ENCODE data around the gene GLT1D1. TPM values are rescaled to one million over a fixed set of nuclear protein-coding genes. Genes with fewer than 3 reads are reported as not detected.
A peak's percentile ranks its signal among the peaks of the same experiment; 100 is the strongest.

GLT1D1 gene
- total and polyA plus RNA-seq, 12 donors, result 0.07 to 3.3 (median 0.66) TPM; not detected in 1

DNA sequence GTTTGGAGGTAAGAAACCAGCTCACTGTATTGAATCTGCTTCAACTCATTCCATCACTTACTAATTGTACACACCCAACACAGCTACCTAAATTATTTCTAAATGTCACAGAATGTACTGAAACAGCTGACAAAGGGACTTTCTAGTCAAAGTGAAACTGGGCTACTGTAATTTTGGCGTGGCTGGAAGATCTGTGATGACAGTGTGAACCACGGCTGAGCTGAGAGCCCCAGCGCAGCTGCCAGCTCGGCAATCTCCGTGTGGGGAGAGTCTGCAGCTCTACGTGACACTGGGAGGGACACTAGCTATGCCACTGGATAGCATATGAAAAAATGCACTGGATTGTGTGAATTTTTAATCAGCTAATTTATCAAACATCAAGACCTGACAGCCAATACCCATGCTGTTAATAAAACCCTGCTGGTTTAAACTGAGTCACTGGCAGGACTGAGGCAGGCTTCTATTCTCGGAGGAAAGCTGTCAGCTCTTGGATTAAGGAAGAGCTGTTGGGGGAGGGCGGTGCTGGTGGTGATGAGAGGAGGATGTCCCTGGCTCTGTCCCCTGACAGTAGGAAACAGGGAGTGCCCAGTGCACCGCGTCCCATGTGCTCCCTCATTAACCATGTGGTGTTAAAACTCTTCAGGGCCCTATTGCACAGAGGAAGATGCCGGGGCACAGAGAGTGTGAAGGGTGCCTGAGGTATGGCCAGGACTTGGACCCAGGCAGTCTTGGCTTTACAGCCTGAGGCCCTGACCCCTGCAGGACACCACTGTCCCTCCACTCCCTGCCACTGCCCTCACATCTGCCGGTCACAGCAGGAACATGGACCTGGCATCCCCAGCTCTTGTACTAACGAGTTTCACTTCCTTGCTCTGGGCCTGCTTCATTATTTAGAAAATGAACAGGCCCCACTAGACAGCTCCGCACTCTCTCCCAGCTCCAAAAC, 42.8 kb upstream of the GLT1D1 start:
- intact Hi-C loops (cut with DNase I), result no loop called here
- peaks cover 0 to 79% (median 11%) of the 10 kb centered on the region in 9 donors for H3K36me3 ChIP-seq

DNA sequence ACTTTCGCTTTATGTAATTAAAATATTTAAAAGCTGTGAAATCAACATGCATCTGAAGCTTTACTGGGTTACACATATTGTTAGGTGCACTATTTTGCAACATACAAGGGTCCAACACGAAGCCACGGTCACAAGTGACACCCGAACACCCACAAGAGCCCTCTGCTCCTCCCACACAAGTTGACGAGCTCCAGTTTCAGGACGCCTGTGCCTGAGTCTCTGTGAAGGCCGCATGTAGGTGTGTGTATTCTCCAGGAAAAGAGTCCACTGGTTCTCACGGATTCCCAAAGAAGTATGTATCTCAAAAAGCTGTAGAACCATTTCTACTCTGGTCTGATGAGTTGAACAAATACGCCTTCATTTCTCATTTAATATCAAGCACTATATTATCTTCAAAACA, 41.5 kb upstream of the GLT1D1 start:
- Histone ChIP-seq H3K36me3 (peaks cover 0 to 70% (median 11%) of the 10 kb centered on the region in 9 donors), H3K27me3 (no peaks in the 10 kb centered on the region), H3K4me1 (peaks cover 7 to 84% (median 52%) of the 10 kb centered on the region in 9 donors), H3K27ac (peak overlapping the region in 6 of 10 donors; percentile 75 to 87 (median 80)), H3K9me3 (no peaks in the 10 kb centered on the region), H3K4me3 (no peak overlapping the region)
- WGBS, 2 donors, result 79 to 83% methylated on average over 9 of the region's 9 CpGs
- TF ChIP-seq, protein P1, sequence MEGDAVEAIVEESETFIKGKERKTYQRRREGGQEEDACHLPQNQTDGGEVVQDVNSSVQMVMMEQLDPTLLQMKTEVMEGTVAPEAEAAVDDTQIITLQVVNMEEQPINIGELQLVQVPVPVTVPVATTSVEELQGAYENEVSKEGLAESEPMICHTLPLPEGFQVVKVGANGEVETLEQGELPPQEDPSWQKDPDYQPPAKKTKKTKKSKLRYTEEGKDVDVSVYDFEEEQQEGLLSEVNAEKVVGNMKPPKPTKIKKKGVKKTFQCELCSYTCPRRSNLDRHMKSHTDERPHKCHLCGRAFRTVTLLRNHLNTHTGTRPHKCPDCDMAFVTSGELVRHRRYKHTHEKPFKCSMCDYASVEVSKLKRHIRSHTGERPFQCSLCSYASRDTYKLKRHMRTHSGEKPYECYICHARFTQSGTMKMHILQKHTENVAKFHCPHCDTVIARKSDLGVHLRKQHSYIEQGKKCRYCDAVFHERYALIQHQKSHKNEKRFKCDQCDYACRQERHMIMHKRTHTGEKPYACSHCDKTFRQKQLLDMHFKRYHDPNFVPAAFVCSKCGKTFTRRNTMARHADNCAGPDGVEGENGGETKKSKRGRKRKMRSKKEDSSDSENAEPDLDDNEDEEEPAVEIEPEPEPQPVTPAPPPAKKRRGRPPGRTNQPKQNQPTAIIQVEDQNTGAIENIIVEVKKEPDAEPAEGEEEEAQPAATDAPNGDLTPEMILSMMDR (IDR thresholded peaks at IDR 0.05), result no peak
- intact Hi-C loops (cut with DNase I), result no loop called here
- ATAC-seq (no peak), DNase-seq (no peak)

More for the DNA sequence above, 42.8 kb upstream of the GLT1D1 start:
- DNase-seq (peak; percentile 43 to 72), ATAC-seq (peak; percentile 71 to 97 (median 93))
- Histone ChIP-seq H3K9me3 (no peaks in the 10 kb centered on the region), H3K27me3 (no peaks in the 10 kb centered on the region), H3K27ac (peak overlapping the region; percentile 74 to 87 (median 80)), H3K4me3 (peak overlapping the region in 6 of 10 donors; percentile 0 to 32 (median 16)), H3K4me1 (peaks cover 2 to 74% (median 38%) of the 10 kb centered on the region in 9 donors)
- TF ChIP-seq, protein P1 (IDR thresholded peaks at IDR 0.05), result no peak
- WGBS, 2 donors, result 26 to 36% methylated on average over 14 of the region's 14 CpGs

GRCh38 chr12:128813392-128813791, 39.9 kb upstream of the GLT1D1 start:
- DNase-seq, result no peak
- Histone ChIP-seq H3K4me3 (no peak overlapping the region), H3K4me1 (peaks cover 9 to 96% (median 68%) of the 10 kb centered on the region in 9 donors), H3K27me3 (no peaks in the 10 kb centered on the region), H3K9me3 (no peaks in the 10 kb centered on the region), H3K36me3 (peaks cover 0 to 54% (median 5%) of the 10 kb centered on the region in 9 donors), H3K27ac (peak overlapping the region in 4 of 10 donors; percentile 11 to 51 (median 40))
- TF ChIP-seq, protein P1 (IDR thresholded peaks at IDR 0.05), result no peak
- WGBS, 2 donors, result 92 to 95% methylated on average over 10 of the region's 10 CpGs
- ATAC-seq, result no peak
- intact Hi-C loops (cut with DNase I), result no loop called here

- ATAC-seq (no peak), DNase-seq (no peak)
- intact Hi-C loops (cut with DNase I), result no loop called here
- Histone ChIP-seq H3K9me3 (no peaks in the 10 kb centered on the region), H3K27me3 (no peaks in the 10 kb centered on the region), H3K36me3 (peaks cover 0 to 50% (median under 1%) of the 10 kb centered on the region in 9 donors), H3K27ac (peak overlapping the region in 4 of 10 donors; percentile 11 to 51 (median 40)), H3K4me3 (no peak overlapping the region), H3K4me1 (peaks cover 12 to 96% (median 70%) of the 10 kb centered on the region in 9 donors)
- WGBS, 2 donors, result 75 to 79% methylated on average over 10 of the region's 10 CpGs
- TF ChIP-seq, protein P1 (IDR thresholded peaks at IDR 0.05), result no peak
Observed at GRCh38 chr12:128813883-128814282, 39.4 kb upstream of the GLT1D1 start.

All from heart right ventricle (tissue), 16 donors.